AG04450 (cell line): Measurements from ENCODE around the gene TSN. TPM values are rescaled to one million over a fixed set of nuclear protein-coding genes. Genes with fewer than 3 reads are reported as not detected.
A peak's percentile ranks its signal among the peaks of the same experiment; 100 is the strongest.

ENCODE experiments used
- CTCF ChIA-PET: fragments of 300-600, 350-600 bp; formaldehyde crosslinking; extraction: SDS; loops from one replicate; lab custom pipeline; 2022; ENCODE audit warnings: antibody characterized with exemption, inconsistent platforms; lab: Charles Lee
- POLR2A ChIA-PET: fragments of 350-600 bp; formaldehyde crosslinking; extraction: SDS; loops from one replicate; lab custom pipeline; 2021; ENCODE audit warnings: antibody characterized with exemption, inconsistent platforms; lab: Yijun Ruan, JAX
- DNase-seq: peaks from one replicate; pipeline ENCODE4 v3.0.0-alpha.2; 2011; ENCODE audit warnings: low read depth, low spot score
- H3K27ac ChIP-seq: one replicate; pipeline ENCODE4 v1.5.1; 2012; ENCODE audit warnings: low read depth, low read length, control low read depth
- H3K27me3 ChIP-seq: one replicate; pipeline ENCODE4 v1.6.0; 2012; ENCODE audit warnings: low read length; ENCODE audit not compliant: control insufficient read depth, insufficient read depth
- H3K4me3 ChIP-seq: 2 replicates; pipeline ENCODE4 v1.5.1; 2011; ENCODE audit warnings: mild to moderate bottlenecking, low read depth, low read length, control low read depth
- H3K9me3 ChIP-seq: 2 replicates; pipeline ENCODE4 v1.5.1; 2012; ENCODE audit warnings: low read length; ENCODE audit not compliant: control insufficient read depth, insufficient read depth
- CTCF ChIP-seq: IDR thresholded peaks from 2 replicates; pipeline ENCODE4 v1.5.1; 2011; ENCODE audit warnings: low read depth, low read length, control low read depth, inconsistent platforms
- polyA plus RNA-seq: library from polyadenylated mRNA; depleted of rRNA; stranded (reverse); fragments of >200 nt; gene quantifications from 2 replicates; pipeline ENCODE4 v1.2.3, GENCODE V29; 2011

TSN gene
- polyA plus RNA-seq, 1 experiment: 77.3 TPM

GRCh38 chr2:121783180-121783579 lies 27.7 kb downstream of the TSN start:
- no peak overlapping the region for H3K27ac ChIP-seq
- H3K9me3 ChIP-seq: no peaks in the 10 kb centered on the region; the same call in 1 of the 2 replicates
- no peak overlapping the region for H3K4me3 ChIP-seq
- ChIA-PET CTCF (no interaction called here), POLR2A (no interaction called here)
- TF ChIP-seq CTCF: no peak
- H3K27me3 ChIP-seq: peaks cover 27% of the 10 kb centered on the region
- DNase-seq: no peak

- ChIA-PET CTCF (no interaction called here), POLR2A (no interaction called here)
- Histone ChIP-seq H3K27ac (no peak overlapping the region), H3K27me3 (peaks cover 14% of the 10 kb centered on the region), H3K4me3 (no peak overlapping the region), H3K9me3 (no peaks in the 10 kb centered on the region)
- no peak for DNase-seq
- no peak for TF ChIP-seq CTCF
These were observed 33.2 kb downstream of the TSN start for GRCh38 chr2:121788685-121789084.

GRCh38 chr2:121790276-121790956 lies 35.0 kb downstream of the TSN start:
- CTCF ChIA-PET: interaction anchor here (1.1 kb wide), 1 partner anchor 21 kb away, joined by 3 read pairs; no protein-coding TSS in a partner anchor
- peak; percentile 63 for DNase-seq
- Histone ChIP-seq H3K9me3 (no peaks in the 10 kb centered on the region), H3K27ac (no peak overlapping the region), H3K27me3 (peaks cover 9% of the 10 kb centered on the region), H3K4me3 (no peak overlapping the region)
- POLR2A ChIA-PET: no interaction called here
- TF ChIP-seq CTCF: no peak

DNA sequence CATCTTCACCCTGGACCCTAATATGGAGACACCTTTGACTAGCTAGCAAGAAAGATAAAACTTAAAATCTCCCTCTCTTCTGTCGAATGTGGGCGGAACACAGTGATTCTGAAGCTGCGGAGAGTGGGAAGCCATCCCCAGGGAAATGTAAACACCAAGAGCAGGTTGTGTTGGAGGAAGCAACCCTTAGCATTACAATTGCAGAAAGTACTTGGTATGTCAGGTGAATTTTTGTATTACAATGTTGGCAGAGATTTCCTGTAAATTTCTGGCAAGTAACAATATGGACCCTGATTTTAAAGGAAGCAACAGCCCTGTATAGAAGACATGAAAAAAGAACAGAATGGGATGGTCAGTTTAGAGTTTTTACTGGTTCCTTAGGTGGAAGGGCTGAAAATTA lies 35.8 kb downstream of the TSN start:
- Histone ChIP-seq H3K27me3 (peaks cover 3% of the 10 kb centered on the region), H3K9me3 (no peaks in the 10 kb centered on the region), H3K4me3 (no peak overlapping the region), H3K27ac (no peak overlapping the region)
- DNase-seq: no peak
- CTCF ChIA-PET: interaction anchor here (1.1 kb wide), 1 partner anchor 20 kb away, joined by 3 read pairs; no protein-coding TSS in a partner anchor
- TF ChIP-seq CTCF: no peak
- POLR2A ChIA-PET: no interaction called here

GRCh38 chr2:121791801-121792221 lies 36.4 kb downstream of the TSN start:
- no peak for DNase-seq
- no peak for TF ChIP-seq CTCF
- CTCF ChIA-PET: no interaction called here
- Histone ChIP-seq H3K9me3 (no peaks in the 10 kb centered on the region), H3K27ac (no peak overlapping the region), H3K4me3 (no peak overlapping the region), H3K27me3 (peaks cover 2% of the 10 kb centered on the region)
- POLR2A ChIA-PET: no interaction called here
